PC-9 (cell line): ENCODE data around the gene GDPGP1. TPM values are rescaled to one million over a fixed set of nuclear protein-coding genes. Genes with fewer than 3 reads are reported as not detected.
A peak's percentile ranks its signal among the peaks of the same experiment; 100 is the strongest.

Experiments
- BruUV-seq: library from RNA; stranded (reverse); fragments of 400-500 nt; replicated peaks from 2 replicates; lab custom pipeline; 2021; lab: Mats Ljungman, UMichigan
- CTCF ChIA-PET: fragments of 300-600 bp; sonication (Branson Sonifier 250); formaldehyde crosslinking; loops from one replicate; lab custom pipeline; 2022; ENCODE audit warnings: antibody characterized with exemption; lab: Charles Lee
- POLR2A ChIA-PET: fragments of 300-600 bp; sonication (Branson Sonifier 250); formaldehyde crosslinking; loops from one replicate; lab custom pipeline; 2022; ENCODE audit warnings: antibody characterized with exemption; ENCODE audit not compliant: unreplicated experiment; lab: Charles Lee
- DNase-seq, 2 experiments: peaks; one replicate each; pipeline versions ENCODE4 v3.0.0 to v3.0.0-alpha.2; 2015 to 2022; ENCODE audit warnings: mixed read lengths in 1 of 2
- H2AFZ ChIP-seq: fragments of 200-600 bp; sonication (generic); 2 replicates; pipeline ENCODE4 v1.8.1; 2017; ENCODE audit warnings: antibody characterized with exemption
- H3F3A ChIP-seq: fragments of 200-600 bp; sonication (generic); 2 replicates; pipeline ENCODE4 v1.8.1; 2017; ENCODE audit warnings: antibody characterized with exemption, mild to moderate bottlenecking, low read depth; ENCODE audit not compliant: insufficient read depth
- H3K27ac ChIP-seq: fragments of 200-600 bp; sonication (generic); 2 replicates; pipeline ENCODE4 v1.6.1; 2016; ENCODE audit warnings: mixed run types
- H3K27me3 ChIP-seq: fragments of 200-600 bp; sonication (generic); 2 replicates; pipeline ENCODE4 v1.6.1; 2016; ENCODE audit warnings: low read depth, mixed run types; ENCODE audit not compliant: insufficient read depth
- H3K36me3 ChIP-seq: fragments of 200-600 bp; sonication (generic); 2 replicates; pipeline ENCODE4 v1.6.1; 2016; ENCODE audit warnings: low read depth, mixed run types
- H3K4me1 ChIP-seq: fragments of 200-600 bp; sonication (generic); replicated peaks from 2 replicates; pipeline ENCODE4 v1.6.1; 2016; ENCODE audit warnings: mixed run types; ENCODE audit not compliant: insufficient read depth
- H3K4me2 ChIP-seq: fragments of 200-600 bp; sonication (generic); 2 replicates; pipeline ENCODE4 v1.6.1; 2017; ENCODE audit warnings: mixed run types
- H3K4me3 ChIP-seq: fragments of 200-600 bp; sonication (generic); 2 replicates; pipeline ENCODE4 v1.6.1; 2016; ENCODE audit warnings: mixed run types
- H3K79me2 ChIP-seq: fragments of 200-600 bp; sonication (generic); 2 replicates; pipeline ENCODE4 v1.6.1; 2017; ENCODE audit warnings: low read depth, mixed run types
- H3K9me2 ChIP-seq: fragments of 200-600 bp; sonication (generic); 2 replicates; pipeline ENCODE4 v1.8.1; 2017; ENCODE audit warnings: mild to moderate bottlenecking; ENCODE audit not compliant: insufficient read depth
- H3K9me3 ChIP-seq: fragments of 200-600 bp; sonication (generic); 2 replicates; pipeline ENCODE4 v1.8.1; 2016; ENCODE audit warnings: low read depth; ENCODE audit not compliant: insufficient read depth
- H4K20me1 ChIP-seq: fragments of 200-600 bp; sonication (generic); 2 replicates; pipeline ENCODE4 v1.8.1; 2017; ENCODE audit not compliant: insufficient read depth
- CTCF ChIP-seq: fragments of 200-600 bp; sonication (generic); conservative IDR thresholded peaks from 2 replicates; pipeline ENCODE4 v1.6.1; 2017; ENCODE audit warnings: mixed run types, antibody characterized with exemption, mild to moderate bottlenecking, moderate library complexity
- EZH2 ChIP-seq: fragments of 200-600 bp; sonication (generic); IDR thresholded peaks from 2 replicates; pipeline ENCODE4 v1.8.0; 2017; ENCODE audit warnings: antibody characterized with exemption, low read depth
- intact Hi-C: fragments of 100-400 bp; cut with micrococcal nuclease; formaldehyde crosslinking; loops from one replicate; pipeline ENCODE4 v1.10.0; 2022; ENCODE audit not compliant: unreplicated experiment
- total RNA-seq: library from RNA; stranded (reverse); gene quantifications from 2 replicates; pipeline ENCODE4 v1.2.3, GENCODE V29; 2021

The GDPGP1 gene
- total RNA-seq, 1 experiment from 2014 or later, result 7.6 TPM

GRCh38 chr15:90286678-90287077 lies 52.7 kb downstream of the GDPGP1 start:
- CTCF ChIA-PET, result interaction anchor here (0.7 kb wide), 1 partner anchor 394 kb away, joined by 7 read pairs; no protein-coding TSS in a partner anchor
- intact Hi-C loops, result loop anchor here (1.0 to 2.0 kb wide), 2 partner anchors 54 to 143 kb away; partner anchors contain the start of gene CIB1

GRCh38 chr15:90287101-90287500 lies 53.1 kb downstream of the GDPGP1 start:
- Histone ChIP-seq H3K36me3 (no peaks in the 10 kb centered on the region), H3K79me2 (no peaks in the 10 kb centered on the region), H3K9me3 (no peaks in the 10 kb centered on the region), H3K4me2 (no peak overlapping the region), H4K20me1 (no peaks in the 10 kb centered on the region), H3K4me1 (no peaks in the 10 kb centered on the region), H3K27me3 (no peaks in the 10 kb centered on the region), H3K4me3 (no peak overlapping the region), H2AFZ (no peak overlapping the region), H3K9me2 (no peaks in the 10 kb centered on the region), H3K27ac (no peak overlapping the region), H3F3A (peaks cover 5% of the 10 kb centered on the region; the same call in 1 of the 2 replicates)
- BruUV-seq, result no TSS peak
- DNase-seq, result no peak
- ChIA-PET POLR2A (interaction anchor here (0.6 to 0.7 kb wide), 2 partner anchors 616 to 968 kb away, joined by 3 to 5 read pairs; no protein-coding TSS in a partner anchor), CTCF (interaction anchor here (0.7 kb wide), 2 partner anchors 394 to 413 kb away, joined by 6 to 7 read pairs; no protein-coding TSS in a partner anchor)
- TF ChIP-seq CTCF, result no peak
- intact Hi-C loops, result loop anchor here (2.0 kb wide), 1 partner anchor 54 kb away; the partner anchor contains the start of gene CIB1

More at GRCh38 chr15:90286678-90287077, 52.7 kb downstream of the GDPGP1 start:
- H3K4me2 ChIP-seq, result no peak overlapping the region
- H3K27ac ChIP-seq, result no peak overlapping the region
- no peaks in the 10 kb centered on the region for H3K9me2 ChIP-seq
- H3K79me2 ChIP-seq, result no peaks in the 10 kb centered on the region
- H3K27me3 ChIP-seq, result no peaks in the 10 kb centered on the region
- peaks cover 4% of the 10 kb centered on the region; the same call in 1 of the 2 replicates for H3F3A ChIP-seq
- peak; percentile 35 to 39 for DNase-seq
- no peaks in the 10 kb centered on the region for H4K20me1 ChIP-seq
- no peaks in the 10 kb centered on the region for H3K4me1 ChIP-seq
- H3K9me3 ChIP-seq, result no peaks in the 10 kb centered on the region
- BruUV-seq, result no TSS peak
- H2AFZ ChIP-seq, result no peak overlapping the region
- H3K36me3 ChIP-seq, result no peaks in the 10 kb centered on the region
- no peak overlapping the region for H3K4me3 ChIP-seq
- POLR2A ChIA-PET, result interaction anchor here (0.6 to 0.7 kb wide), 2 partner anchors 617 to 968 kb away, joined by 3 to 5 read pairs; no protein-coding TSS in a partner anchor
- peak; percentile 66 for TF ChIP-seq CTCF
- TF ChIP-seq EZH2, result no peak

- CTCF ChIA-PET, result interaction anchor here (0.7 kb wide), 1 partner anchor 412 kb away, joined by 6 read pairs; no protein-coding TSS in a partner anchor
- H3F3A ChIP-seq, result peaks cover 6% of the 10 kb centered on the region; the same call in 1 of the 2 replicates
- intact Hi-C loops, result loop anchor here (2.0 kb wide), 1 partner anchor 55 kb away; the partner anchor contains the start of gene CIB1
- no peak overlapping the region for H3K4me2 ChIP-seq
- TF ChIP-seq CTCF, result no peak
- BruUV-seq, result no TSS peak
- no peaks in the 10 kb centered on the region for H3K27me3 ChIP-seq
- POLR2A ChIA-PET, result no interaction called here
- H3K36me3 ChIP-seq, result no peaks in the 10 kb centered on the region
- H3K9me2 ChIP-seq, result no peaks in the 10 kb centered on the region
- H2AFZ ChIP-seq, result no peak overlapping the region
- no peaks in the 10 kb centered on the region for H4K20me1 ChIP-seq
- H3K9me3 ChIP-seq, result no peaks in the 10 kb centered on the region
- H3K4me3 ChIP-seq, result no peak overlapping the region
- no peak for DNase-seq
- H3K4me1 ChIP-seq, result no peaks in the 10 kb centered on the region
- H3K27ac ChIP-seq, result no peak overlapping the region
- no peaks in the 10 kb centered on the region for H3K79me2 ChIP-seq
These were observed 53.9 kb downstream of the GDPGP1 start for GRCh38 chr15:90287946-90288345.
